Activated B cell treated with CpG ODN at 0.5 μM for 24 hours (primary cell): ENCODE results near the gene TWF1. TPM values are rescaled to one million over a fixed set of nuclear protein-coding genes. Genes with fewer than 3 reads are reported as not detected.
A peak's percentile ranks its signal among the peaks of the same experiment; 100 is the strongest.
"Not testable (repeated sequence)": the region's sequence is repeated elsewhere in the genome, so short reads cannot be mapped to it uniquely, and the experiment has no call there.

Source experiments
- ATAC-seq: fragments of 200-7000 bp; cut with Tn5 transposase; one replicate; pipeline ENCODE4 v1.10.0; 2021; ENCODE audit warnings: low read depth, mild to moderate bottlenecking, moderate library complexity
- CTCF ChIA-PET: fragments of 350-600 bp; sonication (Branson Sonifier 250); formaldehyde crosslinking; loops from one replicate; lab custom pipeline; 2021; ENCODE audit warnings: antibody characterized with exemption; lab: Charles Lee
- POLR2A ChIA-PET: fragments of 350-600 bp; sonication (Branson Sonifier 250); formaldehyde crosslinking; loops from one replicate; lab custom pipeline; 2021; ENCODE audit warnings: antibody characterized with exemption; lab: Charles Lee
- DNase-seq: peaks from one replicate; pipeline ENCODE4 v3.0.0; 2022
- H3K27ac Mint-ChIP-seq: one replicate; pipeline ENCODE4 v1.8.0; 2020; ENCODE audit warnings: mixed read lengths
- H3K27me3 Mint-ChIP-seq: one replicate; pipeline ENCODE4 v1.8.0; 2021; ENCODE audit warnings: mixed read lengths
- H3K36me3 Mint-ChIP-seq: one replicate; pipeline ENCODE4 v1.8.0; 2021; ENCODE audit warnings: low read depth, mixed read lengths
- H3K4me1 Mint-ChIP-seq: one replicate; pipeline ENCODE4 v1.8.0; 2021; ENCODE audit warnings: mixed read lengths
- H3K4me3 Mint-ChIP-seq: one replicate; pipeline ENCODE4 v1.8.0; 2020; ENCODE audit warnings: mild to moderate bottlenecking, mixed read lengths
- H3K9me3 Mint-ChIP-seq: one replicate; pipeline ENCODE4 v1.8.0; 2020; ENCODE audit warnings: mixed read lengths
- intact Hi-C: fragments of 100-400 bp; cut with micrococcal nuclease; formaldehyde crosslinking; loops from one replicate; pipeline ENCODE4 v1.15.1; 2024
- total RNA-seq: library from RNA; stranded (reverse); gene quantifications from 2 replicates; pipeline ENCODE4 v1.2.3, GENCODE V29; 2022
- TF ChIP-seq, protein P1 (sequence below): fragments of 200-600 bp; IDR thresholded peaks from one replicate; pipeline ENCODE4 v1.8.0; 2022; ENCODE audit warnings: antibody characterized with exemption, mild to moderate bottlenecking

The TWF1 gene
- total RNA-seq, 1 donor from 2014 or later = 28.2 TPM

DNA sequence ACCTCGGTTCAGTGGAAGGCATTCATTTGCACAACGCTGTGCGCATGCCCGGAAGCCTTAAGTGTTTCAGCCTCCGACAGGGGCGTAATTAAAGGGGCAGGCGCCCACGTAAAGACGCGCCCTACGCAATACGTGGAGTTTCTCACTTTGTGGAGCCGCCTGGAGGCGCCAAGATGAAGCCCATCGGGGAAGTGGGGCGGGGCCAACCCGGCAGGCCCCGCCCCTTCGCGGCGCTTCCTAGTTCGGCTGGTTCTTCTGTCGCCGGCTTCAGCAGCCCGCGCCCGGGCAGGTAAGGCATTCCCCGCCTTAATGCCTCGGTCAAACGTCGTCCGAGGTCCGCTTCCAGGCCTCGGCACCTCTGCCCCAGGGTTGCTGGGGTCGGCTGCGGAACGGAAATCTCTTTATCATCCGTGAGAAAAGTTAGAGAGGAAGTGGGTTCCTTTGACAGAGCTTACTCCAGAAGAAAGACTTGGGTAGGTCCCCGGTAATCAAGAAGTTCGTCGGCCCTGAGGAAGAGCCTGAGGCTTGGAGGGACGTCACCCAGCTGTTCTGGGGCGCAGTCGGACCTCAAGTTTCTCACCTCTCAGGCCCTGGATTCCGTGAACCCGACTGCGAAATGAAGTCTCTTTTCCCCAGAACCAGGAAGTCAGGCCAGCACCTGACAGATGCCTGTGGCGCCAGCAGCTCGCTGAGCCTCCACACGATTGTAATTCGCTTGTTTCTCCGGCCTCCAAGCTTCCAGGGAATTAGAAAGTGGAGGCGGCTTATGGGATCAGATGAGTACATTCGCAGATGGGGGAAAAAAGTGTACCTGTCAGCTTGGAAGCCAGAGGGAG lies 47.2 kb downstream of the TWF1 start, which contains the start of the genes IRAK4 and PUS7L:
Gene IRAK4 (plus strand): TSS at position 224 of the 836 bp plus-strand sequence. CDS start 9,161 bp downstream, outside the sequence.
Gene PUS7L (minus strand): TSS at position 63 of the 836 bp plus-strand sequence. CDS start 3,545 bp downstream, outside the sequence.
- ChIA-PET CTCF (interaction anchor here (1.6 kb wide), 1 partner anchor 124 kb away, joined by 8 read pairs; no protein-coding TSS in a partner anchor), POLR2A (interaction anchor here (0.7 to 2.8 kb wide), 8 partner anchors 11 to 1280 kb away, joined by 3 to 50 read pairs (median 4); partner anchors contain the start of genes TMEM117 and TWF1)
- H3K4me1 Mint-ChIP-seq = peaks cover 68% of the 10 kb centered on the region
- peak within 1 kb of the TSS; percentile 97 for H3K27ac Mint-ChIP-seq
- peak within 1 kb of the TSS; percentile 98 for H3K4me3 Mint-ChIP-seq
- H3K9me3 Mint-ChIP-seq = no peaks in the 10 kb centered on the region
- peaks cover 33% of the 10 kb centered on the region for H3K36me3 Mint-ChIP-seq
- DNase-seq (peak; percentile 83), ATAC-seq (peak; percentile 98)
- intact Hi-C loops = loop anchor here (1.0 to 5.0 kb wide), 7 partner anchors 47 to 1614 kb away; partner anchors contain the start of genes ANO6, GXYLT1, TMEM117 and TWF1
- no peaks in the 10 kb centered on the region for H3K27me3 Mint-ChIP-seq
- TF ChIP-seq, protein P1, sequence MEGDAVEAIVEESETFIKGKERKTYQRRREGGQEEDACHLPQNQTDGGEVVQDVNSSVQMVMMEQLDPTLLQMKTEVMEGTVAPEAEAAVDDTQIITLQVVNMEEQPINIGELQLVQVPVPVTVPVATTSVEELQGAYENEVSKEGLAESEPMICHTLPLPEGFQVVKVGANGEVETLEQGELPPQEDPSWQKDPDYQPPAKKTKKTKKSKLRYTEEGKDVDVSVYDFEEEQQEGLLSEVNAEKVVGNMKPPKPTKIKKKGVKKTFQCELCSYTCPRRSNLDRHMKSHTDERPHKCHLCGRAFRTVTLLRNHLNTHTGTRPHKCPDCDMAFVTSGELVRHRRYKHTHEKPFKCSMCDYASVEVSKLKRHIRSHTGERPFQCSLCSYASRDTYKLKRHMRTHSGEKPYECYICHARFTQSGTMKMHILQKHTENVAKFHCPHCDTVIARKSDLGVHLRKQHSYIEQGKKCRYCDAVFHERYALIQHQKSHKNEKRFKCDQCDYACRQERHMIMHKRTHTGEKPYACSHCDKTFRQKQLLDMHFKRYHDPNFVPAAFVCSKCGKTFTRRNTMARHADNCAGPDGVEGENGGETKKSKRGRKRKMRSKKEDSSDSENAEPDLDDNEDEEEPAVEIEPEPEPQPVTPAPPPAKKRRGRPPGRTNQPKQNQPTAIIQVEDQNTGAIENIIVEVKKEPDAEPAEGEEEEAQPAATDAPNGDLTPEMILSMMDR = no peak

DNA sequence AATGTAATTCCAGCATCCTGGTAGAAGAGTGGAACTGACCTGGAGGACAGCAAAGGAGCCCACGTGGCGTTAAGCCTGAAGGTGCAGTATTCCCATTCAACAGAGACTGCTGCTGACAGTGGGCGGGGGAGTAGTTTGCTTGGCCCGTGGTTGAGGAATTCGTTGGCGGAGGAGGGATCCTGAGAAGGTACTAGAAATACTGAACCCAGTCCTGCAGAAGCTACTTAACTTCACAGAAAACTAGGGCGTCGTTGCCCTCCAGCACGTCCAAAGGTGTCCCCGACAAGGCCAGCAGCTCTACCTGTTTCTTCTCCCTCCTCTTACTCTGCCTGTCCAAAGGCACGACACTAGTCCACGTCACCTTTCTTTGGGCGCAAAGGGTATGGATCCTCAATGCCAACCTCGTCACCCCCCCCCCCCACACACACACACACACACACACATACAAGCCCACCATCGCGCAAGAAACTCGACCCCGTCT lies 47.8 kb downstream of the TWF1 start:
- CTCF ChIA-PET = interaction anchor here (1.6 kb wide), 1 partner anchor 124 kb away, joined by 8 read pairs; no protein-coding TSS in a partner anchor

DNA sequence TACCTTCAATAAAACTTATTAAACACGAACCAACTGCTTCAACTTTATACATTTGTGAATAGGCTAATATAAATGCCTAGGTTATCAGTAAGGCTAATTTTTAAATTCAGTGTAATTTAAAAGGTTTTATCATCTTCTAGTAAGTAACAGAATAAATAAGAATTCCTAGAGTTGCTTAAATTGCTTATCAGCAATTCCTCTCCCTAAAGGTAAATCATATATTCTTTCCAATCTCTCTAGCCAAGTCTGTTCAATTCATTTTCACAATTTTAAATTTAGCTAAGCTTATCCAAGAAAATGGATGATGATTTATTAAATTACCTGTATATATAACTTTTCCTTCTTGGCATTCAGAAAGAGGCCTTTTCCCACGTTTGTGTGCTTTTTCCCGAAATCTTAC lies 52.1 kb downstream of the TWF1 start:
- peaks cover 45% of the 10 kb centered on the region for H3K36me3 Mint-ChIP-seq
- intact Hi-C loops = no loop called here
- TF ChIP-seq, protein P1 = no peak
- ChIA-PET POLR2A (no interaction called here), CTCF (no interaction called here)
- no peak overlapping the region for H3K4me3 Mint-ChIP-seq
- no peaks in the 10 kb centered on the region for H3K27me3 Mint-ChIP-seq
- H3K27ac Mint-ChIP-seq = no peak overlapping the region
- no peaks in the 10 kb centered on the region for H3K9me3 Mint-ChIP-seq
- H3K4me1 Mint-ChIP-seq = peaks cover 44% of the 10 kb centered on the region
- DNase-seq (no peak), ATAC-seq (no peak)

More for the DNA sequence above, 47.8 kb downstream of the TWF1 start:
- Mint-ChIP-seq H3K27me3 (no peaks in the 10 kb centered on the region), H3K9me3 (no peaks in the 10 kb centered on the region), H3K4me1 (peaks cover 69% of the 10 kb centered on the region), H3K36me3 (peaks cover 33% of the 10 kb centered on the region), H3K27ac (peak overlapping the region; percentile 97), H3K4me3 (peak overlapping the region; percentile 98)
- POLR2A ChIA-PET = interaction anchor here (0.7 to 2.8 kb wide), 6 partner anchors 19 to 1258 kb away, joined by 3 to 50 read pairs (median 7); partner anchors contain the start of genes TMEM117 and TWF1
- TF ChIP-seq, protein P1 = no peak
- intact Hi-C loops = loop anchor here (1.0 to 5.0 kb wide), 6 partner anchors 48 to 1613 kb away; partner anchors contain the start of genes ANO6, GXYLT1, TMEM117 and TWF1
- ATAC-seq (peak; percentile 7), DNase-seq (no peak)

DNA sequence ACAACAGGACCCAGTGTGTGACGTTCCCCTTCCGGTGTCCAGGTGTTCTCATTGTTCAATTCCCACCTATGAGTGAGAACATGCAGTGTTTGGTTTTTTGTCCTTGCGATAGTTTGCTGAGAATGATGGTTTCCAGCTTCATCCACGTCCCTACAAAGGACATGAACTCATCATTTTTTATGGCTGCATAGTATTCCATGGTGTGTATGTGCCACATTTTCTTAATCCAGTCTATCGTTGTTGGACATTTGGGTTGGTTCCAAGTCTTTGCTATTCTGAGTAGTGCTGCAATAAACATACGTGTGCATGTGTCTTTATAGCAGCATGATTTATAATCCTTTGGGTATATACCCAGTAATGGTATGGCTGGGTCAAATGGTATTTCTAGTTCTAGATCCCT lies 54.8 kb downstream of the TWF1 start:
- DNase-seq, H3K27ac Mint-ChIP-seq, CTCF ChIA-PET, H3K9me3 Mint-ChIP-seq, H3K4me3 Mint-ChIP-seq, intact Hi-C loops, POLR2A ChIA-PET, ATAC-seq, H3K27me3 Mint-ChIP-seq: not testable (repeated sequence)
- peaks cover 45% of the 10 kb centered on the region for H3K36me3 Mint-ChIP-seq
- H3K4me1 Mint-ChIP-seq = peaks cover 25% of the 10 kb centered on the region

DNA sequence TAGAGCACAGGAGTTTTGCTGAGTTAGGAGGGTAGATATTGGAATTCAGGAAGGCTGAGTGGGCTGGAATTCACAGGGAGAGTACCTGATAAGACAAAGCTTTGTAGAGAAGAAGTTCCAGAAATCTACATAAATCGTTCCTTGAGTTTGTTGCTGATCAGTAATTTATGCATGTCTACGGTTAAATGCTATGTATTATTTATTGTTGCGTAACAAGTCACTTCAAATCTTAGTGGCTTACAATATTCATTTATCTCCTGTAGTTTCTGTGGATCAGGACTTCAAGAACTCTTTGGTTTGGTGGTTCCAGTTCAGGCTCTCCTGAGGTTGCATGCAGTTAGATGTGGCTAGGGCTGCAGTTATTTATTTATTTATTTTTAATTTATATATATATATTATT lies 55.3 kb downstream of the TWF1 start:
- no peak for DNase-seq
- POLR2A ChIA-PET = no interaction called here
- TF ChIP-seq, protein P1 = no peak
- Mint-ChIP-seq H3K4me1 (peaks cover 21% of the 10 kb centered on the region), H3K27ac (no peak overlapping the region), H3K9me3 (no peaks in the 10 kb centered on the region), H3K4me3 (no peak overlapping the region), H3K36me3 (peaks cover 45% of the 10 kb centered on the region), H3K27me3 (no peaks in the 10 kb centered on the region)
- ATAC-seq = no peak
- CTCF ChIA-PET = no interaction called here
- intact Hi-C loops = no loop called here
